Measurements from ENCODE around the gene CINP. TPM values are rescaled to one million over a fixed set of nuclear protein-coding genes. Genes with fewer than 3 reads are reported as not detected.

Gene CINP
- 10 to 100 TPM; 33.5 to 37.8 TPM for total RNA-seq

- no peaks in the 10 kb centered on the region for H3K27me3 Mint-ChIP-seq
- H3K27ac Mint-ChIP-seq: peak within 1 kb of the TSS; percentile 88
- peaks cover 23% of the 10 kb centered on the region for H3K4me1 Mint-ChIP-seq
- H3K9me3 Mint-ChIP-seq: no peaks in the 10 kb centered on the region
- ATAC-seq (replicated peaks): peak; percentile 82
- peaks cover 31% of the 10 kb centered on the region for H3K36me3 Mint-ChIP-seq (ENCODE audit: low read depth)
- H3K4me3 Mint-ChIP-seq: no peak within 1 kb of the TSS
These were observed at the start of gene CINP, which contains the start of gene TECPR2 for GRCh38 chr14:102362545-102363181. TSS of gene CINP (minus strand) at chr14:102362890. CDS start at chr14:102362851, 39 bp downstream. TSS of gene TECPR2 (plus strand) at chr14:102362941. CDS start at chr14:102376722, 13,781 bp downstream.

GRCh38 chr14:102408724-102409123 is 46.0 kb upstream of the CINP start:
- Mint-ChIP-seq H3K4me1 (peaks cover 5% of the 10 kb centered on the region), H3K9me3 (no peaks in the 10 kb centered on the region), H3K4me3 (no peak overlapping the region), H3K27me3 (no peaks in the 10 kb centered on the region), H3K36me3 (ENCODE audit: low read depth) (peaks cover 13% of the 10 kb centered on the region), H3K27ac (peak overlapping the region; percentile 55)
- no peak for ATAC-seq (replicated peaks)

- no peak for ATAC-seq (replicated peaks)
- Mint-ChIP-seq H3K4me3 (no peak overlapping the region), H3K36me3 (ENCODE audit: low read depth) (peaks cover 13% of the 10 kb centered on the region), H3K4me1 (peaks cover 5% of the 10 kb centered on the region), H3K27me3 (no peaks in the 10 kb centered on the region), H3K9me3 (peaks cover 8% of the 10 kb centered on the region), H3K27ac (no peak overlapping the region)
These were observed 44.6 kb upstream of the CINP start for GRCh38 chr14:102407258-102407657.

GRCh38 chr14:102403028-102403427 is 40.3 kb upstream of the CINP start:
- no peak for ATAC-seq (replicated peaks)
- no peak overlapping the region for H3K27ac Mint-ChIP-seq
- peaks cover under 1% of the 10 kb centered on the region for H3K36me3 Mint-ChIP-seq (ENCODE audit: low read depth)
- H3K4me3 Mint-ChIP-seq: no peak overlapping the region
- H3K4me1 Mint-ChIP-seq: no peaks in the 10 kb centered on the region
- H3K27me3 Mint-ChIP-seq: no peaks in the 10 kb centered on the region
- peaks cover 8% of the 10 kb centered on the region for H3K9me3 Mint-ChIP-seq

- ATAC-seq (replicated peaks): no peak
- Mint-ChIP-seq H3K9me3 (no peaks in the 10 kb centered on the region), H3K36me3 (ENCODE audit: low read depth) (peaks cover 6% of the 10 kb centered on the region), H3K4me1 (peaks cover 10% of the 10 kb centered on the region), H3K27me3 (no peaks in the 10 kb centered on the region), H3K27ac (no peak overlapping the region), H3K4me3 (no peak overlapping the region)
These were observed 33.8 kb upstream of the CINP start for GRCh38 chr14:102396521-102396920.

GRCh38 chr14:102394717-102395375 is 32.2 kb upstream of the CINP start:
- peaks cover 10% of the 10 kb centered on the region for H3K4me1 Mint-ChIP-seq
- H3K4me3 Mint-ChIP-seq: peak overlapping the region; percentile 68
- no peaks in the 10 kb centered on the region for H3K9me3 Mint-ChIP-seq
- peaks cover 6% of the 10 kb centered on the region for H3K36me3 Mint-ChIP-seq (ENCODE audit: low read depth)
- H3K27me3 Mint-ChIP-seq: no peaks in the 10 kb centered on the region
- peak; percentile 80 for ATAC-seq (replicated peaks)
- H3K27ac Mint-ChIP-seq: peak overlapping the region; percentile 90

GRCh38 chr14:102392506-102392905 is 29.8 kb upstream of the CINP start:
- ATAC-seq (replicated peaks): no peak
- Mint-ChIP-seq H3K27ac (no peak overlapping the region), H3K27me3 (no peaks in the 10 kb centered on the region), H3K4me3 (no peak overlapping the region), H3K36me3 (ENCODE audit: low read depth) (peaks cover 6% of the 10 kb centered on the region), H3K4me1 (peaks cover 10% of the 10 kb centered on the region), H3K9me3 (no peaks in the 10 kb centered on the region)

GRCh38 chr14:102390064-102390855 is 27.6 kb upstream of the CINP start:
- H3K36me3 Mint-ChIP-seq (ENCODE audit: low read depth): peaks cover 6% of the 10 kb centered on the region
- peaks cover 10% of the 10 kb centered on the region for H3K4me1 Mint-ChIP-seq
- H3K9me3 Mint-ChIP-seq: no peaks in the 10 kb centered on the region
- no peaks in the 10 kb centered on the region for H3K27me3 Mint-ChIP-seq
- no peak for ATAC-seq (replicated peaks)
- H3K4me3 Mint-ChIP-seq: no peak overlapping the region
- H3K27ac Mint-ChIP-seq: no peak overlapping the region

- peaks cover 5% of the 10 kb centered on the region for H3K4me1 Mint-ChIP-seq
- H3K36me3 Mint-ChIP-seq (ENCODE audit: low read depth): peaks cover 6% of the 10 kb centered on the region
- no peak overlapping the region for H3K4me3 Mint-ChIP-seq
- no peaks in the 10 kb centered on the region for H3K27me3 Mint-ChIP-seq
- H3K9me3 Mint-ChIP-seq: no peaks in the 10 kb centered on the region
- ATAC-seq (replicated peaks): no peak
- no peak overlapping the region for H3K27ac Mint-ChIP-seq
These were observed 26.6 kb upstream of the CINP start for GRCh38 chr14:102389246-102389645.

GRCh38 chr14:102387086-102387485 is 24.4 kb upstream of the CINP start:
- Mint-ChIP-seq H3K4me1 (peaks cover under 1% of the 10 kb centered on the region), H3K4me3 (no peak overlapping the region), H3K27me3 (no peaks in the 10 kb centered on the region), H3K36me3 (ENCODE audit: low read depth) (peaks cover 2% of the 10 kb centered on the region), H3K27ac (no peak overlapping the region), H3K9me3 (no peaks in the 10 kb centered on the region)
- no peak for ATAC-seq (replicated peaks)

- Mint-ChIP-seq H3K27ac (no peak overlapping the region), H3K36me3 (ENCODE audit: low read depth) (peaks cover 18% of the 10 kb centered on the region), H3K4me3 (no peak overlapping the region), H3K27me3 (no peaks in the 10 kb centered on the region), H3K9me3 (no peaks in the 10 kb centered on the region), H3K4me1 (peaks cover 7% of the 10 kb centered on the region)
- ATAC-seq (replicated peaks): no peak
These were observed 16.1 kb upstream of the CINP start for GRCh38 chr14:102378830-102379229.

- Mint-ChIP-seq H3K36me3 (ENCODE audit: low read depth) (peaks cover 18% of the 10 kb centered on the region), H3K4me3 (no peak overlapping the region), H3K27ac (no peak overlapping the region), H3K4me1 (peaks cover 14% of the 10 kb centered on the region), H3K9me3 (no peaks in the 10 kb centered on the region), H3K27me3 (no peaks in the 10 kb centered on the region)
- ATAC-seq (replicated peaks): no peak
These were observed 15.0 kb upstream of the CINP start for GRCh38 chr14:102377696-102378095.

GRCh38 chr14:102375119-102375518 is 12.4 kb upstream of the CINP start:
- no peaks in the 10 kb centered on the region for H3K27me3 Mint-ChIP-seq
- H3K9me3 Mint-ChIP-seq: no peaks in the 10 kb centered on the region
- peak overlapping the region; percentile 35 for H3K4me3 Mint-ChIP-seq
- H3K36me3 Mint-ChIP-seq (ENCODE audit: low read depth): peaks cover 14% of the 10 kb centered on the region
- peak; percentile 97 for ATAC-seq (replicated peaks)
- H3K27ac Mint-ChIP-seq: peak overlapping the region; percentile 21
- H3K4me1 Mint-ChIP-seq: peaks cover 14% of the 10 kb centered on the region

- H3K9me3 Mint-ChIP-seq: no peaks in the 10 kb centered on the region
- H3K36me3 Mint-ChIP-seq (ENCODE audit: low read depth): peaks cover 12% of the 10 kb centered on the region
- no peak overlapping the region for H3K27ac Mint-ChIP-seq
- H3K4me3 Mint-ChIP-seq: no peak overlapping the region
- no peak for ATAC-seq (replicated peaks)
- H3K27me3 Mint-ChIP-seq: no peaks in the 10 kb centered on the region
- peaks cover 14% of the 10 kb centered on the region for H3K4me1 Mint-ChIP-seq
These were observed 11.6 kb upstream of the CINP start for GRCh38 chr14:102374264-102374663.
